WTC11 (cell line): Measurements from ENCODE around the gene TNFRSF14. TPM values are rescaled to one million over a fixed set of nuclear protein-coding genes. Genes with fewer than 3 reads are reported as not detected.

Source experiments
- ATAC-seq: fragments of 200-7000 bp; cut with Tn5 transposase; 2 replicates; pipeline ENCODE4 v1.10.0; 2021; ENCODE audit warnings: mild to moderate bottlenecking, moderate library complexity
- CTCF ChIA-PET: fragments of 300-600 bp; sonication (Branson Sonifier 250); formaldehyde crosslinking; loops from one replicate; lab custom pipeline; 2021; ENCODE audit warnings: antibody characterized with exemption; lab: Charles Lee
- POLR2A ChIA-PET: fragments of 350-600 bp; sonication (Branson Sonifier 250); formaldehyde crosslinking; loops from one replicate; lab custom pipeline; 2021; ENCODE audit warnings: antibody characterized with exemption; lab: Charles Lee
- DNase-seq: peaks from one replicate; pipeline ENCODE4 v3.0.0; 2021; ENCODE audit warnings: low spot score
- H3K27ac Mint-ChIP-seq: 2 replicates; pipeline ENCODE4 v1.8.0; 2021; ENCODE audit warnings: mixed read lengths
- H3K27me3 Mint-ChIP-seq: 2 replicates; pipeline ENCODE4 v1.8.0; 2021; ENCODE audit warnings: low read depth, mild to moderate bottlenecking, moderate library complexity, mixed read lengths
- H3K36me3 Mint-ChIP-seq: 2 replicates; pipeline ENCODE4 v1.8.0; 2021; ENCODE audit warnings: mixed read lengths
- H3K4me1 Mint-ChIP-seq: 2 replicates; pipeline ENCODE4 v1.8.0; 2022; ENCODE audit warnings: mixed read lengths
- H3K4me3 Mint-ChIP-seq: 2 replicates; pipeline ENCODE4 v1.8.0; 2021; ENCODE audit warnings: mild to moderate bottlenecking, moderate library complexity, mixed read lengths
- H3K9me3 Mint-ChIP-seq: 2 replicates; pipeline ENCODE4 v1.8.0; 2021; ENCODE audit warnings: mixed read lengths
- ATF1 ChIP-seq: sonication (generic); formaldehyde crosslinking; IDR thresholded peaks from 2 replicates; pipeline ENCODE4 v1.8.1; 2023; ENCODE audit warnings: mild to moderate bottlenecking, moderate library complexity, missing genetic modification reagents
- CREB1 ChIP-seq: sonication (generic); formaldehyde crosslinking; IDR thresholded peaks from 2 replicates; pipeline ENCODE4 v1.8.0; 2023; ENCODE audit warnings: mild to moderate bottlenecking, missing genetic modification reagents
- CREM ChIP-seq: sonication (generic); formaldehyde crosslinking; IDR thresholded peaks from 2 replicates; pipeline ENCODE4 v1.8.1; 2022; ENCODE audit warnings: mild to moderate bottlenecking, missing genetic modification reagents, moderate library complexity
- ETV6 ChIP-seq: sonication (generic); formaldehyde crosslinking; IDR thresholded peaks from 2 replicates; pipeline ENCODE4 v1.8.1; 2022; ENCODE audit warnings: mild to moderate bottlenecking, missing genetic modification reagents
- FOXK1 ChIP-seq: sonication (generic); formaldehyde crosslinking; IDR thresholded peaks from 2 replicates; pipeline ENCODE4 v1.8.0; 2022; ENCODE audit warnings: mild to moderate bottlenecking, moderate library complexity, missing genetic modification reagents
- HMGA2 ChIP-seq: fragments of 250-450 bp; sonication (Bioruptor Pico); IDR thresholded peaks from 2 replicates; pipeline ENCODE4 v1.4.0; 2021; ENCODE audit warnings: mild to moderate bottlenecking, moderate library complexity
- NFATC4 ChIP-seq: fragments of 250-450 bp; sonication (Bioruptor Pico); IDR thresholded peaks from 2 replicates; pipeline ENCODE4 v1.9.0; 2021; ENCODE audit warnings: mild to moderate bottlenecking
- NR3C1 ChIP-seq: sonication (generic); formaldehyde crosslinking; conservative IDR thresholded peaks from 2 replicates; pipeline ENCODE4 v1.8.1; 2023; ENCODE audit warnings: low read depth, mild to moderate bottlenecking, missing genetic modification reagents
- SMAD3 ChIP-seq: sonication (generic); formaldehyde crosslinking; IDR thresholded peaks from 2 replicates; pipeline ENCODE4 v1.8.0; 2022; ENCODE audit warnings: missing genetic modification reagents, mild to moderate bottlenecking, borderline replicate concordance
- SMAD4 ChIP-seq: sonication (generic); formaldehyde crosslinking; IDR thresholded peaks from 2 replicates; pipeline ENCODE4 v1.8.0; 2022; ENCODE audit warnings: mild to moderate bottlenecking, missing genetic modification reagents
- SOX15 ChIP-seq: fragments of 250-450 bp; sonication (Bioruptor Pico); IDR thresholded peaks from 2 replicates; pipeline ENCODE4 v1.9.0; 2021; ENCODE audit warnings: mild to moderate bottlenecking
- ZBTB21 ChIP-seq: sonication (generic); formaldehyde crosslinking; IDR thresholded peaks from 2 replicates; pipeline ENCODE4 v1.8.1; 2023; ENCODE audit warnings: mild to moderate bottlenecking, missing genetic modification reagents, borderline replicate concordance
- ZNF219 ChIP-seq: sonication (generic); formaldehyde crosslinking; IDR thresholded peaks from 2 replicates; pipeline ENCODE4 v1.8.0; 2023; ENCODE audit warnings: missing genetic modification reagents, mild to moderate bottlenecking, borderline replicate concordance
- ZNF317 ChIP-seq: sonication (generic); formaldehyde crosslinking; IDR thresholded peaks from 2 replicates; pipeline ENCODE4 v1.8.1; 2023; ENCODE audit warnings: low read depth, mild to moderate bottlenecking, moderate library complexity, missing genetic modification reagents, borderline replicate concordance
- ZNF416 ChIP-seq: fragments of 250-450 bp; sonication (Bioruptor Pico); IDR thresholded peaks from 2 replicates; pipeline ENCODE4 v1.9.0; 2021; ENCODE audit warnings: mild to moderate bottlenecking, inconsistent platforms
- total RNA-seq: library from RNA; stranded (reverse); gene quantifications from 3 replicates; pipeline ENCODE4 v1.2.3, GENCODE V29; 2021
- TF ChIP-seq, protein P1 (sequence below): fragments of 250-450 bp; sonication (Bioruptor Pico); IDR thresholded peaks from 2 replicates; pipeline ENCODE4 v2.1.2; 2022; ENCODE audit warnings: mild to moderate bottlenecking, moderate library complexity
- TF ChIP-seq, protein P2 (sequence below): sonication (generic); formaldehyde crosslinking; IDR thresholded peaks from 2 replicates; pipeline ENCODE4 v1.8.0; 2022; ENCODE audit warnings: missing genetic modification reagents
- TF ChIP-seq, protein P3 (sequence below): sonication (generic); formaldehyde crosslinking; IDR thresholded peaks from 2 replicates; pipeline ENCODE4 v1.8.1; 2023; ENCODE audit warnings: mild to moderate bottlenecking, missing genetic modification reagents, moderate library complexity
- TF ChIP-seq, protein P4 (sequence below): fragments of 200-600 bp; IDR thresholded peaks from 2 replicates; pipeline ENCODE4 v1.8.0; 2022; ENCODE audit warnings: antibody characterized with exemption
- TF ChIP-seq, protein P5 (sequence below): sonication (generic); formaldehyde crosslinking; IDR thresholded peaks from 2 replicates; pipeline ENCODE4 v1.8.1; 2023; ENCODE audit warnings: mild to moderate bottlenecking, missing genetic modification reagents, borderline replicate concordance

The TNFRSF14 gene
- total RNA-seq, 1 experiment from 2014 or later, result 0.87 TPM

DNA sequence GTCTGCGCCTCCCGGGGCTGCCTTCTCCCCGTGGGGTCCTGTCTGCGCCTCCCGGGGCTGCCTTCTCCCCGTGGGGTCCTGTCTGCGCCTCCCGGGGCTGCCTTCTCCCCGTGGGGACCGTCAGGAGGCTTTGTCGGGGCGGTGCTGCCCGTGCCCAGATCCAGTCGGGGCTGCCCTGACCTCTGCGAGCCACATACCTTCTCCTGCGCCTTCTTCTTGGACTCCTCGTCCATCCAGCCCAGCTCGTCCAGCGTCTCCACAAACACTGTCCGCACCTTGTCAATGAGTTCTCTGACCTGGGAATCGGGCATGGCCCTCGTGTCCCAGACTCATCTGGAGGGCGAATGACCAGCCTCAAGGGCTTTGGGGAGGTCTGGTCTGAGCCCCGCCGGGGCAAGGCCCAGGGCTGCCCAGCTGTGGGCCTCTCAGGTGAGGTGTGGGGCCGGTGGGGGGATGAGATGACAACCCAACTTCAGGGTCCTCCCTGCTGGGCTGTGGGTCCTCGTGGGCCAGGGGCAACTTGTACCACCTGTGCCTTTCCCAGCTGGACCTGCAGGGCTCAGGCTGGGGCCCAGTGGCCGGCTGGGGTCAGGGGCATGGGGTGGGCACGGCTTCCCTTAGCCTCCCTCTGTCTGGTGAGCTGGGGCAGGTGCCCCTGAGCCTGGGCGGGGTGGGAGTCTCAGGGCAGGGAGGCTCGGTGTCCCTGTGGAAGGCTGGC, 39.8 kb downstream of the TNFRSF14 start:
- peak; percentile 8 for DNase-seq
- Mint-ChIP-seq H3K4me1 (no peaks in the 10 kb centered on the region), H3K4me3 (no peak overlapping the region), H3K36me3 (peaks cover 4% of the 10 kb centered on the region), H3K27ac (no peak overlapping the region), H3K27me3 (peaks cover 6% of the 10 kb centered on the region), H3K9me3 (peaks cover 18% of the 10 kb centered on the region)
- CTCF ChIA-PET, result no interaction called here
- no peak for ATAC-seq
- TF ChIP-seq ZBTB21, result no peak
- TF ChIP-seq, protein P1, sequence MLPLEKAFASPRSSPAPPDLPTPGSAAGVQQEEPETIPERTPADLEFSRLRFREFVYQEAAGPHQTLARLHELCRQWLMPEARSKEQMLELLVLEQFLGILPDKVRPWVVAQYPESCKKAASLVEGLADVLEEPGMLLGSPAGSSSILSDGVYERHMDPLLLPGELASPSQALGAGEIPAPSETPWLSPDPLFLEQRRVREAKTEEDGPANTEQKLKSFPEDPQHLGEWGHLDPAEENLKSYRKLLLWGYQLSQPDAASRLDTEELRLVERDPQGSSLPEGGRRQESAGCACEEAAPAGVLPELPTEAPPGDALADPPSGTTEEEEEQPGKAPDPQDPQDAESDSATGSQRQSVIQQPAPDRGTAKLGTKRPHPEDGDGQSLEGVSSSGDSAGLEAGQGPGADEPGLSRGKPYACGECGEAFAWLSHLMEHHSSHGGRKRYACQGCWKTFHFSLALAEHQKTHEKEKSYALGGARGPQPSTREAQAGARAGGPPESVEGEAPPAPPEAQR (CRISPR knock-in tag), result no peak
- no peak for TF ChIP-seq FOXK1 (CRISPR knock-in tag)
- no peak for TF ChIP-seq SOX15 (CRISPR knock-in tag)
- no peak for TF ChIP-seq CREB1
- no peak for TF ChIP-seq ETV6 (CRISPR knock-in tag)
- TF ChIP-seq, protein P2, sequence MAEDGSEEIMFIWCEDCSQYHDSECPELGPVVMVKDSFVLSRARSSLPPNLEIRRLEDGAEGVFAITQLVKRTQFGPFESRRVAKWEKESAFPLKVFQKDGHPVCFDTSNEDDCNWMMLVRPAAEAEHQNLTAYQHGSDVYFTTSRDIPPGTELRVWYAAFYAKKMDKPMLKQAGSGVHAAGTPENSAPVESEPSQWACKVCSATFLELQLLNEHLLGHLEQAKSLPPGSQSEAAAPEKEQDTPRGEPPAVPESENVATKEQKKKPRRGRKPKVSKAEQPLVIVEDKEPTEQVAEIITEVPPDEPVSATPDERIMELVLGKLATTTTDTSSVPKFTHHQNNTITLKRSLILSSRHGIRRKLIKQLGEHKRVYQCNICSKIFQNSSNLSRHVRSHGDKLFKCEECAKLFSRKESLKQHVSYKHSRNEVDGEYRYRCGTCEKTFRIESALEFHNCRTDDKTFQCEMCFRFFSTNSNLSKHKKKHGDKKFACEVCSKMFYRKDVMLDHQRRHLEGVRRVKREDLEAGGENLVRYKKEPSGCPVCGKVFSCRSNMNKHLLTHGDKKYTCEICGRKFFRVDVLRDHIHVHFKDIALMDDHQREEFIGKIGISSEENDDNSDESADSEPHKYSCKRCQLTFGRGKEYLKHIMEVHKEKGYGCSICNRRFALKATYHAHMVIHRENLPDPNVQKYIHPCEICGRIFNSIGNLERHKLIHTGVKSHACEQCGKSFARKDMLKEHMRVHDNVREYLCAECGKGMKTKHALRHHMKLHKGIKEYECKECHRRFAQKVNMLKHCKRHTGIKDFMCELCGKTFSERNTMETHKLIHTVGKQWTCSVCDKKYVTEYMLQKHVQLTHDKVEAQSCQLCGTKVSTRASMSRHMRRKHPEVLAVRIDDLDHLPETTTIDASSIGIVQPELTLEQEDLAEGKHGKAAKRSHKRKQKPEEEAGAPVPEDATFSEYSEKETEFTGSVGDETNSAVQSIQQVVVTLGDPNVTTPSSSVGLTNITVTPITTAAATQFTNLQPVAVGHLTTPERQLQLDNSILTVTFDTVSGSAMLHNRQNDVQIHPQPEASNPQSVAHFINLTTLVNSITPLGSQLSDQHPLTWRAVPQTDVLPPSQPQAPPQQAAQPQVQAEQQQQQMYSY (CRISPR knock-in tag), result no peak
- TF ChIP-seq, protein P3, sequence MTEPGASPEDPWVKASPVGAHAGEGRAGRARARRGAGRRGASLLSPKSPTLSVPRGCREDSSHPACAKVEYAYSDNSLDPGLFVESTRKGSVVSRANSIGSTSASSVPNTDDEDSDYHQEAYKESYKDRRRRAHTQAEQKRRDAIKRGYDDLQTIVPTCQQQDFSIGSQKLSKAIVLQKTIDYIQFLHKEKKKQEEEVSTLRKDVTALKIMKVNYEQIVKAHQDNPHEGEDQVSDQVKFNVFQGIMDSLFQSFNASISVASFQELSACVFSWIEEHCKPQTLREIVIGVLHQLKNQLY (CRISPR knock-in tag), result no peak
- no peak for TF ChIP-seq SMAD4 (CRISPR knock-in tag)
- TF ChIP-seq HMGA2 (CRISPR knock-in tag), result no peak
- TF ChIP-seq NR3C1 (CRISPR knock-in tag), result no peak
- no peak for TF ChIP-seq ZNF416 (CRISPR knock-in tag)
- POLR2A ChIA-PET, result no interaction called here

DNA sequence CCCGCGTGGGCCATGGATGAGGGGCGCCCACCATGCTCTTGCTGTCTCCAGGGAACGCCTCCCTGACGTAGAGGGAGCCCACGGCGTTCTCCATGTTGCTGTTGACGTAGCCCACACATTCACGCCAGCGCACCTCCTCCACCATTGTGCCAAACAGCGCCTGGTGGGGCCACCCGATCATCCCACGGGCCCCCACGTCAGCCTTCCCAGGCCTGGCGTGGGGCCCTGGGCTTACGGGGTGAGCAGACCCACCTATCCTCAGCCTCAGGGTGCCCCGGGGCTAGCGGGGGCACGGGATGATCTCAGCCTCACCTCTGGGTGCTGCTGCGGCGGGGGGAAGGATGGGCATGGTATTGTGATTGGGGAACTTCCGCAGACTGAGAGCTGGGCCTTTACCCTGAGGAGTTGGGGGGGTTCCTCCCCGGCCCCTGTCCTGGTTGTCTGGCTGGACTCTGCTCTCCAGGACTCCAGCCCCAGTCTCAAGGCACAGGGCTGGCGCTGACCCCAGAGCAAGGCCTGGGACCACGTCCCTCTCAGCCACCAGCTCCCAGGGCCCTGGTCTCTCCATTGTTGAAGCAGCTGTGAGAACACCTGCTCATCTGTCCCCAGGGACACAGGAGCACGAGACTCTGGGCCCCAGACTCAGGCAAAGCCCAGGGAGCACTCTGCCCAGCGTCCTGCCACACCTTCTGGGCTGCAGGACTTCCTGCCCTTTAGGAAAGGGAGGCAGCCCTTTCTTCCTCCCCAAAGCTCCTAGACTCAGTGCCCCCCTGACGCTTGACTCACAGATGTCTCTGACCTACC, 40.6 kb downstream of the TNFRSF14 start:
- TF ChIP-seq SMAD3 (CRISPR knock-in tag) (no peak), ZNF317 (no peak), ZNF219 (CRISPR knock-in tag) (no peak), SMAD4 (CRISPR knock-in tag) (no peak), NFATC4 (no peak), ATF1 (CRISPR knock-in tag) (no peak), CREM (CRISPR knock-in tag) (no peak)
- TF ChIP-seq, protein P4, sequence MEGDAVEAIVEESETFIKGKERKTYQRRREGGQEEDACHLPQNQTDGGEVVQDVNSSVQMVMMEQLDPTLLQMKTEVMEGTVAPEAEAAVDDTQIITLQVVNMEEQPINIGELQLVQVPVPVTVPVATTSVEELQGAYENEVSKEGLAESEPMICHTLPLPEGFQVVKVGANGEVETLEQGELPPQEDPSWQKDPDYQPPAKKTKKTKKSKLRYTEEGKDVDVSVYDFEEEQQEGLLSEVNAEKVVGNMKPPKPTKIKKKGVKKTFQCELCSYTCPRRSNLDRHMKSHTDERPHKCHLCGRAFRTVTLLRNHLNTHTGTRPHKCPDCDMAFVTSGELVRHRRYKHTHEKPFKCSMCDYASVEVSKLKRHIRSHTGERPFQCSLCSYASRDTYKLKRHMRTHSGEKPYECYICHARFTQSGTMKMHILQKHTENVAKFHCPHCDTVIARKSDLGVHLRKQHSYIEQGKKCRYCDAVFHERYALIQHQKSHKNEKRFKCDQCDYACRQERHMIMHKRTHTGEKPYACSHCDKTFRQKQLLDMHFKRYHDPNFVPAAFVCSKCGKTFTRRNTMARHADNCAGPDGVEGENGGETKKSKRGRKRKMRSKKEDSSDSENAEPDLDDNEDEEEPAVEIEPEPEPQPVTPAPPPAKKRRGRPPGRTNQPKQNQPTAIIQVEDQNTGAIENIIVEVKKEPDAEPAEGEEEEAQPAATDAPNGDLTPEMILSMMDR, result no peak
- TF ChIP-seq, protein P1 (CRISPR knock-in tag), result no peak
- TF ChIP-seq, protein P5, sequence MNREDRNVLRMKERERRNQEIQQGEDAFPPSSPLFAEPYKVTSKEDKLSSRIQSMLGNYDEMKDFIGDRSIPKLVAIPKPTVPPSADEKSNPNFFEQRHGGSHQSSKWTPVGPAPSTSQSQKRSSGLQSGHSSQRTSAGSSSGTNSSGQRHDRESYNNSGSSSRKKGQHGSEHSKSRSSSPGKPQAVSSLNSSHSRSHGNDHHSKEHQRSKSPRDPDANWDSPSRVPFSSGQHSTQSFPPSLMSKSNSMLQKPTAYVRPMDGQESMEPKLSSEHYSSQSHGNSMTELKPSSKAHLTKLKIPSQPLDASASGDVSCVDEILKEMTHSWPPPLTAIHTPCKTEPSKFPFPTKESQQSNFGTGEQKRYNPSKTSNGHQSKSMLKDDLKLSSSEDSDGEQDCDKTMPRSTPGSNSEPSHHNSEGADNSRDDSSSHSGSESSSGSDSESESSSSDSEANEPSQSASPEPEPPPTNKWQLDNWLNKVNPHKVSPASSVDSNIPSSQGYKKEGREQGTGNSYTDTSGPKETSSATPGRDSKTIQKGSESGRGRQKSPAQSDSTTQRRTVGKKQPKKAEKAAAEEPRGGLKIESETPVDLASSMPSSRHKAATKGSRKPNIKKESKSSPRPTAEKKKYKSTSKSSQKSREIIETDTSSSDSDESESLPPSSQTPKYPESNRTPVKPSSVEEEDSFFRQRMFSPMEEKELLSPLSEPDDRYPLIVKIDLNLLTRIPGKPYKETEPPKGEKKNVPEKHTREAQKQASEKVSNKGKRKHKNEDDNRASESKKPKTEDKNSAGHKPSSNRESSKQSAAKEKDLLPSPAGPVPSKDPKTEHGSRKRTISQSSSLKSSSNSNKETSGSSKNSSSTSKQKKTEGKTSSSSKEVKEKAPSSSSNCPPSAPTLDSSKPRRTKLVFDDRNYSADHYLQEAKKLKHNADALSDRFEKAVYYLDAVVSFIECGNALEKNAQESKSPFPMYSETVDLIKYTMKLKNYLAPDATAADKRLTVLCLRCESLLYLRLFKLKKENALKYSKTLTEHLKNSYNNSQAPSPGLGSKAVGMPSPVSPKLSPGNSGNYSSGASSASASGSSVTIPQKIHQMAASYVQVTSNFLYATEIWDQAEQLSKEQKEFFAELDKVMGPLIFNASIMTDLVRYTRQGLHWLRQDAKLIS, result no peak
- Mint-ChIP-seq H3K4me3 (no peak overlapping the region), H3K9me3 (peaks cover 15% of the 10 kb centered on the region), H3K4me1 (no peaks in the 10 kb centered on the region), H3K27ac (no peak overlapping the region), H3K36me3 (no peaks in the 10 kb centered on the region; the same call in 1 of the 2 replicates), H3K27me3 (peaks cover 1% of the 10 kb centered on the region)
- POLR2A ChIA-PET, result no interaction called here
- ATAC-seq (no peak), DNase-seq (no peak)
- CTCF ChIA-PET, result no interaction called here
